ENCODE data around the gene PCDH9. TPM values are rescaled to one million over a fixed set of nuclear protein-coding genes. Genes with fewer than 3 reads are reported as not detected.

PCDH9 gene
- total RNA-seq, 1 donor from 2014 or later = 1.7 TPM

DNA sequence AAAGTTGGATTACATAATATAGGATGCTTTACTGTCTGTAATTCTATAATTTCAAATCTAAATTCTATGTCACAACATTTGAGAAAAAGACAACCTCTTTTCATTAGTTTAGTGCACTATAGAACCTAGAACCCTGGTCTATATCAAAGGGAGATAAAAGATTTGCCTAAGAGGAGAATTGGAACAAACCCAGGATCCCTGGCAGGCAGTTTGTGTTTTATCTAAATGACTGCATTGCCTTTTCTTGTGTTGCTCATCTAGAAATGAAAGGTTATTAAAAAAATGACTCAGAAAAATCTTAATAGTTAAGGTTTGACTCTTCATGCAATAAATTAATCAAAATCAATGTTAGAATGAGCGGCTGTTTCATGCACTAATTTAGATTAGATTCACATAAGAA lies 96.7 kb downstream of the PCDH9 start:
- DNase-seq (ENCODE audit: low spot score, unreplicated experiment) = no peak
- Mint-ChIP-seq H3K36me3 (ENCODE audit: insufficient read depth) (no peaks in the 10 kb centered on the region), H3K4me3 (ENCODE audit: low read depth) (no peak overlapping the region), H3K27me3 (no peaks in the 10 kb centered on the region), H3K4me1 (ENCODE audit: low read depth) (peaks cover 4% of the 10 kb centered on the region), H3K9me3 (ENCODE audit: low read depth) (no peaks in the 10 kb centered on the region), H3K27ac (no peak overlapping the region)
- TF ChIP-seq, protein P1, sequence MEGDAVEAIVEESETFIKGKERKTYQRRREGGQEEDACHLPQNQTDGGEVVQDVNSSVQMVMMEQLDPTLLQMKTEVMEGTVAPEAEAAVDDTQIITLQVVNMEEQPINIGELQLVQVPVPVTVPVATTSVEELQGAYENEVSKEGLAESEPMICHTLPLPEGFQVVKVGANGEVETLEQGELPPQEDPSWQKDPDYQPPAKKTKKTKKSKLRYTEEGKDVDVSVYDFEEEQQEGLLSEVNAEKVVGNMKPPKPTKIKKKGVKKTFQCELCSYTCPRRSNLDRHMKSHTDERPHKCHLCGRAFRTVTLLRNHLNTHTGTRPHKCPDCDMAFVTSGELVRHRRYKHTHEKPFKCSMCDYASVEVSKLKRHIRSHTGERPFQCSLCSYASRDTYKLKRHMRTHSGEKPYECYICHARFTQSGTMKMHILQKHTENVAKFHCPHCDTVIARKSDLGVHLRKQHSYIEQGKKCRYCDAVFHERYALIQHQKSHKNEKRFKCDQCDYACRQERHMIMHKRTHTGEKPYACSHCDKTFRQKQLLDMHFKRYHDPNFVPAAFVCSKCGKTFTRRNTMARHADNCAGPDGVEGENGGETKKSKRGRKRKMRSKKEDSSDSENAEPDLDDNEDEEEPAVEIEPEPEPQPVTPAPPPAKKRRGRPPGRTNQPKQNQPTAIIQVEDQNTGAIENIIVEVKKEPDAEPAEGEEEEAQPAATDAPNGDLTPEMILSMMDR (IDR thresholded peaks at IDR 0.05; ENCODE audit: unreplicated experiment) = no peak

DNA sequence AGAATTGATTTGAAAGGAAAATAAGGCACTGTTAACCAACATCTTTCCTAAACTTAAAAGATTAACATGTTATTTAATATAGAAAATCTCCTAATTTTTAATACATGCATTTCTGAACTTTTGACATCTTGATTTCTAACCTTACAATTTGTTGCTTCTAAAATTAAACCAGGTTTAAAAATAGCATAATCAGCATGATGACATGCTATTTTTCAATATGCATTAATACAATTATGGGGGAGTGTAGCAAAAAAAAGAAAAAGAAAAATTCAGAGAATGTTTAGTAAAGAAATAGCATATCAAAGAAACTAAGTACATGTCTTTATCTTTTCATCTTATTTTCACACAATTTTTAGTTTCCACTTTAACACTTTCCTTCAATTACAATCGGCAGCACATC lies 98.7 kb downstream of the PCDH9 start:
- Mint-ChIP-seq H3K4me1 (ENCODE audit: low read depth) (no peaks in the 10 kb centered on the region), H3K4me3 (ENCODE audit: low read depth) (no peak overlapping the region), H3K27ac (no peak overlapping the region), H3K27me3 (no peaks in the 10 kb centered on the region), H3K9me3 (ENCODE audit: low read depth) (no peaks in the 10 kb centered on the region), H3K36me3 (ENCODE audit: insufficient read depth) (no peaks in the 10 kb centered on the region)
- no peak for DNase-seq (ENCODE audit: low spot score, unreplicated experiment)
- TF ChIP-seq, protein P1 (IDR thresholded peaks at IDR 0.05; ENCODE audit: unreplicated experiment) = no peak

DNA sequence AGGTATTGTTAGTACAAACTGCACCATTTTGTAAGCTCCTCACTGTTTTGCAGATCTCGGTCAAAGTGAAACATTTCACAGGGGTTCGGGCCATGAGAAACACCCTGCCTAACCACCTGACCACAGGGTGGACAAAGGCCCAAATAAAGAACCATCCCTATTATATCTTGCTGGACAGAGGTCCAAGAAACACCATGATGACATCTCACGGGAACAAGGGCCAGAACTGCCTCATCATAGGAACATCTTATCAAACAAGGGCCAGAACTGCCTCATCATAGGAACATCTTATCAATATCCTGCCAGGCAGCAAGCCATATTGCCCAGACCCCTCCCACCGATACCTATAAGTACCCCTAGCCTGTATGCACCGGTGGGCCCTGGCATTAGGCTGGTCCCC lies 99.7 kb downstream of the PCDH9 start:
- Mint-ChIP-seq H3K9me3 (ENCODE audit: low read depth) (no peaks in the 10 kb centered on the region), H3K27me3 (no peaks in the 10 kb centered on the region), H3K36me3 (ENCODE audit: insufficient read depth) (no peaks in the 10 kb centered on the region), H3K27ac (no peak overlapping the region), H3K4me3 (ENCODE audit: low read depth) (no peak overlapping the region), H3K4me1 (ENCODE audit: low read depth) (no peaks in the 10 kb centered on the region)
- DNase-seq (ENCODE audit: low spot score, unreplicated experiment) = no peak
- TF ChIP-seq, protein P1 (IDR thresholded peaks at IDR 0.05; ENCODE audit: unreplicated experiment) = no peak

DNA sequence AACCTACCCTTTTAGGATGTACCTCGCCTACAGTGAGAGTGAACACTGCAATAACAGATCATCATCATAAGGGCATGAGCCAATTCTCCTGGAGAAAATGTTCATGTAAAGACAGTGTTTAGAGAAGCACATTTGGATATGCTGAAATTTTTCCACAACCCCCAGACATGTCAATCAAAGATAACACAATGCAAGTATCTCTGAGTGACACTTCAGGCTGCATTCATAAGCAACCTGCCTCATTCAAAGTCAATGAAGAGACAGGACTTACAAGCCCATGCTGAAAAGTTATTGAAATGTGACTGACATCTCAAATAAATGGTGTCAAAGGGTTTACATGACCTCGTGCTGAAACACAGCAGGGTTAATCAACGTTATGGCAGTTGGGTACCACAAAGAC lies 102.0 kb downstream of the PCDH9 start:
- Mint-ChIP-seq H3K27me3 (no peaks in the 10 kb centered on the region), H3K36me3 (ENCODE audit: insufficient read depth) (no peaks in the 10 kb centered on the region), H3K27ac (no peak overlapping the region), H3K9me3 (ENCODE audit: low read depth) (no peaks in the 10 kb centered on the region), H3K4me3 (ENCODE audit: low read depth) (no peak overlapping the region), H3K4me1 (ENCODE audit: low read depth) (no peaks in the 10 kb centered on the region)
- no peak for DNase-seq (ENCODE audit: low spot score, unreplicated experiment)
- TF ChIP-seq, protein P1 (IDR thresholded peaks at IDR 0.05; ENCODE audit: unreplicated experiment) = no peak

DNA sequence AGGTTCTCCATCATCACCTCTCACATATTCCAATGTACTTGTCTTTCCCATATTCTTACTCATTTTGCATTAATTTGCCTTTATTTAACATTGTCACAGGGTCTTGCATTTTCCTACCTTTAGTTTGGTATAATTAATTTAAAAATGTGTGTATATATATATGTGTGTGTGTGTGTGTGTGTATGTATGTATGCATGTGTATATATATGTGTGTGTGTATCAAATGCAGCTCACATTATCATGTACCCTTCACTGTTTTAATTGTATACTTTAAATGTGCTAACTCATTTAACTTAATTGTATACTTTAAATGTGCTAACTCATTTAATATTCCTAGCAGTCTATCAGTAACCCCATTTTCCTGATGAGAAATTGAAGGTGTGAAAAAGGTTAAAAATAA lies 104.5 kb downstream of the PCDH9 start:
- TF ChIP-seq, protein P1 (IDR thresholded peaks at IDR 0.05; ENCODE audit: unreplicated experiment) = no peak
- Mint-ChIP-seq H3K36me3 (ENCODE audit: insufficient read depth) (no peaks in the 10 kb centered on the region), H3K4me1 (ENCODE audit: low read depth) (no peaks in the 10 kb centered on the region), H3K27me3 (no peaks in the 10 kb centered on the region), H3K4me3 (ENCODE audit: low read depth) (no peak overlapping the region), H3K27ac (no peak overlapping the region), H3K9me3 (ENCODE audit: low read depth) (no peaks in the 10 kb centered on the region)
- no peak for DNase-seq (ENCODE audit: low spot score, unreplicated experiment)
